HEK293 (cell line): ENCODE measurements around the gene FZD10.

Experiments
- SP7 ChIP-seq: fragments of 450-650 bp; formaldehyde crosslinking; IDR thresholded peaks from 2 replicates; pipeline ENCODE4 v1.5.1; 2016; ENCODE audit warnings: missing biosample characterization, missing genetic modification characterization
- ZBTB1 ChIP-seq: fragments of 450-650 bp; formaldehyde crosslinking; IDR thresholded peaks from 2 replicates; pipeline ENCODE4 v1.5.1; 2016; ENCODE audit warnings: missing biosample characterization, missing genetic modification characterization
- ZFHX2 ChIP-seq: fragments of 450-650 bp; formaldehyde crosslinking; conservative IDR thresholded peaks from 2 replicates; pipeline ENCODE4 v1.5.1; 2016; ENCODE audit warnings: missing biosample characterization, missing genetic modification characterization
- ZNF133 ChIP-seq: fragments of 450-650 bp; formaldehyde crosslinking; IDR thresholded peaks from 2 replicates; pipeline ENCODE4 v1.5.1; 2016; ENCODE audit warnings: missing biosample characterization, missing genetic modification characterization
- ZNF274 ChIP-seq, 2 experiments: fragments of 200-500 bp in 1 of 2; fragments of 450-650 bp in 1 of 2; sonication (Bioruptor generic) in 1 of 2; formaldehyde crosslinking in 1 of 2; IDR thresholded peaks; 2 replicates each; pipeline versions ENCODE4 v1.5.1 to v1.6.1; 2014 to 2016; ENCODE audit warnings: borderline replicate concordance in 1 of 2, inconsistent platforms in 1 of 2, low read length in 1 of 2, missing biosample characterization in 1 of 2, missing genetic modification characterization in 1 of 2
- ZNF510 ChIP-seq: fragments of 450-650 bp; formaldehyde crosslinking; IDR thresholded peaks from 2 replicates; pipeline ENCODE4 v1.5.1; 2018; ENCODE audit warnings: mild to moderate bottlenecking, missing genetic modification characterization, missing biosample characterization; ENCODE audit not compliant: insufficient replicate concordance
- ZNF514 ChIP-seq: fragments of 450-650 bp; formaldehyde crosslinking; IDR thresholded peaks from 2 replicates; pipeline ENCODE4 v1.5.1; 2016; ENCODE audit warnings: missing biosample characterization, missing genetic modification characterization
- ZNF530 ChIP-seq: fragments of 450-650 bp; formaldehyde crosslinking; IDR thresholded peaks from 2 replicates; pipeline ENCODE4 v1.5.1; 2016; ENCODE audit warnings: low read depth, missing biosample characterization, missing genetic modification characterization
- ZNF792 ChIP-seq: fragments of 450-650 bp; formaldehyde crosslinking; IDR thresholded peaks from 2 replicates; pipeline ENCODE4 v1.5.1; 2016; ENCODE audit warnings: missing biosample characterization, missing genetic modification characterization
- TF ChIP-seq, protein P1 (sequence below): fragments of 450-650 bp; formaldehyde crosslinking; IDR thresholded peaks from 2 replicates; pipeline ENCODE4 v1.5.1; 2016; ENCODE audit warnings: missing biosample characterization, missing genetic modification characterization
- TF ChIP-seq, protein P2 (sequence below): fragments of 450-650 bp; formaldehyde crosslinking; IDR thresholded peaks from 2 replicates; pipeline ENCODE4 v1.5.1; 2016; ENCODE audit warnings: missing biosample characterization, missing genetic modification characterization, low read depth

DNA sequence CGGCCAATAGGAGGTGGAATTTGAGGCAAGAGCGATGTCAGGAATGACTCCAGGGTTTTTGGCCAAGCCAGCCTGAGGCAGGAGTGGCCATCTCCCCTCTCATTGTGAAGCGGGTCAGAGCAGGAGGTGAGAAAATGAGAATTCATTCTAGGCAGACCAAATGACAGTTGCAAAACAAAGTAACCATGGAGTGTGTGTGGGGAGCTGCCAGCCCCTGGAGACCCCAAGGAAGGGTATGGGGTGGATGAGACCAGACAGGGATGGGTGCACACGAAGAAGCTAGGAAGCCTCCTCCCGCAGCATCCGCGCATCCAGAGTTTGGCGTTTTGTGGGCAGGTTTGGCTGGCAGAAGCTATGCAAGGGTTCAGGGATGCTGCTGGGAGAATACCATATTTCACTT, 38.8 kb downstream of the FZD10 start:
- TF ChIP-seq, protein P1, sequence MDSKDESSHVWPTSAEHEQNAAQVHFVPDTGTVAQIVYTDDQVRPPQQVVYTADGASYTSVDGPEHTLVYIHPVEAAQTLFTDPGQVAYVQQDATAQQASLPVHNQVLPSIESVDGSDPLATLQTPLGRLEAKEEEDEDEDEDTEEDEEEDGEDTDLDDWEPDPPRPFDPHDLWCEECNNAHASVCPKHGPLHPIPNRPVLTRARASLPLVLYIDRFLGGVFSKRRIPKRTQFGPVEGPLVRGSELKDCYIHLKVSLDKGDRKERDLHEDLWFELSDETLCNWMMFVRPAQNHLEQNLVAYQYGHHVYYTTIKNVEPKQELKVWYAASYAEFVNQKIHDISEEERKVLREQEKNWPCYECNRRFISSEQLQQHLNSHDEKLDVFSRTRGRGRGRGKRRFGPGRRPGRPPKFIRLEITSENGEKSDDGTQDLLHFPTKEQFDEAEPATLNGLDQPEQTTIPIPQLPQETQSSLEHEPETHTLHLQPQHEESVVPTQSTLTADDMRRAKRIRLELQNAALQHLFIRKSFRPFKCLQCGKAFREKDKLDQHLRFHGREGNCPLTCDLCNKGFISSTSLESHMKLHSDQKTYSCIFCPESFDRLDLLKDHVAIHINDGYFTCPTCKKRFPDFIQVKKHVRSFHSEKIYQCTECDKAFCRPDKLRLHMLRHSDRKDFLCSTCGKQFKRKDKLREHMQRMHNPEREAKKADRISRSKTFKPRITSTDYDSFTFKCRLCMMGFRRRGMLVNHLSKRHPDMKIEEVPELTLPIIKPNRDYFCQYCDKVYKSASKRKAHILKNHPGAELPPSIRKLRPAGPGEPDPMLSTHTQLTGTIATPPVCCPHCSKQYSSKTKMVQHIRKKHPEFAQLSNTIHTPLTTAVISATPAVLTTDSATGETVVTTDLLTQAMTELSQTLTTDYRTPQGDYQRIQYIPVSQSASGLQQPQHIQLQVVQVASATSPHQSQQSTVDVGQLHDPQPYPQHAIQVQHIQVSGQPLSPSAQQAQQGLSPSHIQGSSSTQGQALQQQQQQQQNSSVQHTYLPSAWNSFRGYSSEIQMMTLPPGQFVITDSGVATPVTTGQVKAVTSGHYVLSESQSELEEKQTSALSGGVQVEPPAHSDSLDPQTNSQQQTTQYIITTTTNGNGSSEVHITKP: no peak
- TF ChIP-seq SP7 (tag by site-specific recombination) (no peak), ZFHX2 (no peak), ZNF792 (tag by site-specific recombination) (no peak), ZNF133 (tag by site-specific recombination) (no peak), ZNF510 (no peak), ZBTB1 (tag by site-specific recombination) (no peak), ZNF530 (tag by site-specific recombination) (no peak), ZNF514 (no peak), ZNF274 (IDR thresholded peaks at IDR 0.05; ENCODE audit: low read length) (no peak), ZNF274 (tag by site-specific recombination; IDR thresholded peaks at IDR 0.05; ENCODE audit: borderline replicate concordance) (no peak)
- TF ChIP-seq, protein P2, sequence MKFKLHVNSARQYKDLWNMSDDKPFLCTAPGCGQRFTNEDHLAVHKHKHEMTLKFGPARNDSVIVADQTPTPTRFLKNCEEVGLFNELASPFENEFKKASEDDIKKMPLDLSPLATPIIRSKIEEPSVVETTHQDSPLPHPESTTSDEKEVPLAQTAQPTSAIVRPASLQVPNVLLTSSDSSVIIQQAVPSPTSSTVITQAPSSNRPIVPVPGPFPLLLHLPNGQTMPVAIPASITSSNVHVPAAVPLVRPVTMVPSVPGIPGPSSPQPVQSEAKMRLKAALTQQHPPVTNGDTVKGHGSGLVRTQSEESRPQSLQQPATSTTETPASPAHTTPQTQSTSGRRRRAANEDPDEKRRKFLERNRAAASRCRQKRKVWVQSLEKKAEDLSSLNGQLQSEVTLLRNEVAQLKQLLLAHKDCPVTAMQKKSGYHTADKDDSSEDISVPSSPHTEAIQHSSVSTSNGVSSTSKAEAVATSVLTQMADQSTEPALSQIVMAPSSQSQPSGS (tag by site-specific recombination): no peak
